Activated CD8-positive, alpha-beta memory T cell treated with anti-CD3 and anti-CD28 coated beads, Interleukin-2, amount 10 ng/mL, durations not matched to agents 7 days and 5 days (primary cell): ENCODE data around the gene FEZ2. TPM values are rescaled to one million over a fixed set of nuclear protein-coding genes. Genes with fewer than 3 reads are reported as not detected.

Source experiments
- ATAC-seq: fragments of 150-1000 bp; cut with Tn5 transposase; one replicate; pipeline ENCODE4 v1.10.0; 2021; ENCODE audit warnings: moderate library complexity
- CTCF ChIA-PET: fragments of 350-600 bp; sonication (Branson Sonifier 250); formaldehyde crosslinking; loops from one replicate; lab custom pipeline; 2021; ENCODE audit warnings: antibody characterized with exemption; lab: Charles Lee
- DNase-seq: peaks from one replicate; pipeline ENCODE4 v3.0.0-alpha.2; 2020
- H3K27ac Mint-ChIP-seq: one replicate; pipeline ENCODE4 v1.8.0; 2021; ENCODE audit warnings: mild to moderate bottlenecking, mixed read lengths
- H3K27me3 Mint-ChIP-seq: one replicate; pipeline ENCODE4 v1.8.0; 2021; ENCODE audit warnings: mixed read lengths
- H3K36me3 Mint-ChIP-seq: one replicate; pipeline ENCODE4 v1.8.0; 2021; ENCODE audit warnings: mild to moderate bottlenecking, mixed read lengths
- H3K4me1 Mint-ChIP-seq: one replicate; pipeline ENCODE4 v1.8.0; 2021; ENCODE audit warnings: mixed read lengths
- H3K4me3 Mint-ChIP-seq: one replicate; pipeline ENCODE4 v1.8.0; 2021; ENCODE audit warnings: mild to moderate bottlenecking, moderate library complexity, mixed read lengths
- H3K9me3 Mint-ChIP-seq: one replicate; pipeline ENCODE4 v1.8.0; 2022; ENCODE audit warnings: low read depth, mixed read lengths
- total RNA-seq, 2 experiments: library from RNA; stranded (reverse); gene quantifications; one replicate each; pipeline ENCODE4 v1.2.3, GENCODE V29; 2021

FEZ2 gene
- total RNA-seq, 2 experiments from 2014 or later, result 9.9 to 13.3 TPM

- CTCF ChIA-PET, result no interaction called here
- Mint-ChIP-seq H3K4me1 (peaks cover 4% of the 10 kb centered on the region), H3K36me3 (peaks cover 20% of the 10 kb centered on the region), H3K27me3 (no peaks in the 10 kb centered on the region), H3K27ac (no peak overlapping the region), H3K4me3 (no peak overlapping the region), H3K9me3 (no peaks in the 10 kb centered on the region)
- no peak for DNase-seq
- ATAC-seq, result no peak
These were observed 52.0 kb downstream of the FEZ2 start for GRCh38 chr2:36545871-36546416.

- no peak for DNase-seq
- CTCF ChIA-PET, result no interaction called here
- H3K9me3 Mint-ChIP-seq, result no peaks in the 10 kb centered on the region
- no peak for ATAC-seq
- peaks cover 16% of the 10 kb centered on the region for H3K36me3 Mint-ChIP-seq
- H3K27ac Mint-ChIP-seq, result no peak overlapping the region
- H3K4me3 Mint-ChIP-seq, result no peak overlapping the region
- H3K27me3 Mint-ChIP-seq, result no peaks in the 10 kb centered on the region
- peaks cover 2% of the 10 kb centered on the region for H3K4me1 Mint-ChIP-seq
These were observed 53.2 kb downstream of the FEZ2 start for GRCh38 chr2:36544638-36545338.

- CTCF ChIA-PET, result interaction anchor here (1.6 kb wide), 1 partner anchor 14 kb away, joined by 3 read pairs; no protein-coding TSS in a partner anchor
- H3K4me3 Mint-ChIP-seq, result no peak overlapping the region
These were observed 55.9 kb downstream of the FEZ2 start for GRCh38 chr2:36541891-36542595.

GRCh38 chr2:36540986-36541754, 56.8 kb downstream of the FEZ2 start:
- Mint-ChIP-seq H3K27me3 (no peaks in the 10 kb centered on the region), H3K4me1 (no peaks in the 10 kb centered on the region), H3K36me3 (peaks cover 3% of the 10 kb centered on the region), H3K4me3 (no peak overlapping the region), H3K27ac (no peak overlapping the region), H3K9me3 (no peaks in the 10 kb centered on the region)
- CTCF ChIA-PET, result interaction anchor here (1.6 kb wide), 1 partner anchor 13 kb away, joined by 3 read pairs; no protein-coding TSS in a partner anchor
- ATAC-seq, result no peak
- no peak for DNase-seq

More at GRCh38 chr2:36541891-36542595, 55.9 kb downstream of the FEZ2 start:
- Mint-ChIP-seq H3K9me3 (no peaks in the 10 kb centered on the region), H3K27ac (no peak overlapping the region), H3K4me1 (no peaks in the 10 kb centered on the region), H3K36me3 (peaks cover 5% of the 10 kb centered on the region), H3K27me3 (no peaks in the 10 kb centered on the region)
- ATAC-seq (no peak), DNase-seq (no peak)

GRCh38 chr2:36539631-36540030, 58.3 kb downstream of the FEZ2 start:
- ATAC-seq, result no peak
- no peak overlapping the region for H3K4me3 Mint-ChIP-seq

GRCh38 chr2:36538335-36538734, 59.6 kb downstream of the FEZ2 start:
- peaks cover 1% of the 10 kb centered on the region for H3K36me3 Mint-ChIP-seq
- DNase-seq, result no peak
- no peaks in the 10 kb centered on the region for H3K9me3 Mint-ChIP-seq
- ATAC-seq, result no peak
- H3K4me1 Mint-ChIP-seq, result no peaks in the 10 kb centered on the region
- no peak overlapping the region for H3K4me3 Mint-ChIP-seq
- H3K27ac Mint-ChIP-seq, result no peak overlapping the region
- H3K27me3 Mint-ChIP-seq, result no peaks in the 10 kb centered on the region
- CTCF ChIA-PET, result no interaction called here

More at GRCh38 chr2:36539631-36540030, 58.3 kb downstream of the FEZ2 start:
- CTCF ChIA-PET, result no interaction called here
- no peak for DNase-seq
- no peaks in the 10 kb centered on the region for H3K4me1 Mint-ChIP-seq
- H3K27ac Mint-ChIP-seq, result no peak overlapping the region
- H3K27me3 Mint-ChIP-seq, result no peaks in the 10 kb centered on the region
- H3K36me3 Mint-ChIP-seq, result peaks cover 3% of the 10 kb centered on the region
- no peaks in the 10 kb centered on the region for H3K9me3 Mint-ChIP-seq

- Mint-ChIP-seq H3K27ac (no peak overlapping the region), H3K36me3 (peaks cover 1% of the 10 kb centered on the region), H3K4me1 (no peaks in the 10 kb centered on the region), H3K27me3 (no peaks in the 10 kb centered on the region), H3K9me3 (no peaks in the 10 kb centered on the region), H3K4me3 (no peak overlapping the region)
- CTCF ChIA-PET, result no interaction called here
- ATAC-seq (no peak), DNase-seq (no peak)
These were observed 61.2 kb downstream of the FEZ2 start for GRCh38 chr2:36536776-36537175.

- no peak for DNase-seq
- Mint-ChIP-seq H3K4me3 (no peak overlapping the region), H3K27me3 (no peaks in the 10 kb centered on the region), H3K36me3 (no peaks in the 10 kb centered on the region), H3K27ac (no peak overlapping the region), H3K9me3 (no peaks in the 10 kb centered on the region), H3K4me1 (no peaks in the 10 kb centered on the region)
- CTCF ChIA-PET, result no interaction called here
- ATAC-seq, result no peak
These were observed 62.9 kb downstream of the FEZ2 start for GRCh38 chr2:36535099-36535498.

- no peak overlapping the region for H3K27ac Mint-ChIP-seq
- no peaks in the 10 kb centered on the region for H3K9me3 Mint-ChIP-seq
These were observed 63.6 kb downstream of the FEZ2 start for GRCh38 chr2:36534275-36534799.

GRCh38 chr2:36530983-36531354, 67.0 kb downstream of the FEZ2 start:
- CTCF ChIA-PET, result no interaction called here
- no peaks in the 10 kb centered on the region for H3K9me3 Mint-ChIP-seq
- no peak for ATAC-seq
- H3K27me3 Mint-ChIP-seq, result no peaks in the 10 kb centered on the region
- H3K27ac Mint-ChIP-seq, result no peak overlapping the region
- H3K4me1 Mint-ChIP-seq, result peaks cover 9% of the 10 kb centered on the region
- H3K4me3 Mint-ChIP-seq, result no peak overlapping the region
- H3K36me3 Mint-ChIP-seq, result no peaks in the 10 kb centered on the region
- no peak for DNase-seq

More at GRCh38 chr2:36534275-36534799, 63.6 kb downstream of the FEZ2 start:
- ATAC-seq, result no peak
- Mint-ChIP-seq H3K4me3 (no peak overlapping the region), H3K27me3 (no peaks in the 10 kb centered on the region), H3K4me1 (no peaks in the 10 kb centered on the region), H3K36me3 (no peaks in the 10 kb centered on the region)
- DNase-seq, result no peak
- CTCF ChIA-PET, result no interaction called here

- CTCF ChIA-PET, result no interaction called here
- Mint-ChIP-seq H3K4me1 (peaks cover 9% of the 10 kb centered on the region), H3K27me3 (no peaks in the 10 kb centered on the region), H3K36me3 (no peaks in the 10 kb centered on the region), H3K4me3 (no peak overlapping the region), H3K27ac (no peak overlapping the region), H3K9me3 (no peaks in the 10 kb centered on the region)
- ATAC-seq (no peak), DNase-seq (no peak)
These were observed 67.6 kb downstream of the FEZ2 start for GRCh38 chr2:36530178-36530982.

GRCh38 chr2:36528766-36529392, 69.1 kb downstream of the FEZ2 start:
- CTCF ChIA-PET, result interaction anchor here (1.1 kb wide), 1 partner anchor 12 kb away, joined by 3 read pairs; no protein-coding TSS in a partner anchor
- Mint-ChIP-seq H3K36me3 (no peaks in the 10 kb centered on the region), H3K27me3 (no peaks in the 10 kb centered on the region), H3K4me3 (no peak overlapping the region), H3K9me3 (no peaks in the 10 kb centered on the region), H3K4me1 (peaks cover 9% of the 10 kb centered on the region), H3K27ac (no peak overlapping the region)
- ATAC-seq (no peak), DNase-seq (no peak)
